PFSK-1 (cell line): Measurements from ENCODE around the gene HOTAIR.

ENCODE experiments used
- FOXP2 ChIP-seq: optimal IDR thresholded peaks from 2 replicates; pipeline ENCODE3; 2011; ENCODE audit warnings: borderline replicate concordance, control low read depth, inconsistent platforms; ENCODE audit not compliant: insufficient read depth; ENCODE audit errors: extremely low read length, extremely low read depth
- POLR2AphosphoS5 ChIP-seq: IDR thresholded peaks from 2 replicates; pipeline ENCODE4 v1.6.1; 2012; ENCODE audit warnings: low read depth, mild to moderate bottlenecking, control low read depth, low read length, moderate library complexity
- REST ChIP-seq, 2 experiments: IDR thresholded peaks; 2 replicates each; pipeline versions ENCODE4 v1.6.1 to v1.8.0; 2011 to 2012; ENCODE audit warnings: low read depth in 2 of 2, low read length in 2 of 2, control low read depth in 1 of 2, inconsistent platforms in 1 of 2, mild to moderate bottlenecking in 1 of 2, moderate library complexity in 1 of 2; ENCODE audit not compliant: insufficient read depth in 1 of 2
- SIN3A ChIP-seq: IDR thresholded peaks from 2 replicates; pipeline ENCODE4 v1.6.1; 2012; ENCODE audit warnings: mild to moderate bottlenecking, low read length, moderate library complexity, borderline replicate concordance; ENCODE audit not compliant: insufficient read depth
- TAF1 ChIP-seq: IDR thresholded peaks from 2 replicates; pipeline ENCODE4 v1.6.1; 2012; ENCODE audit warnings: low read length, control low read depth, borderline replicate concordance; ENCODE audit not compliant: insufficient read depth

HOTAIR gene

GRCh38 chr12:54020591-54021405 is 46.0 kb upstream of the HOTAIR start:
- TF ChIP-seq POLR2AphosphoS5 (no peak), FOXP2 (no peak), REST (IDR thresholded peaks at IDR 0.05; ENCODE audit: insufficient read depth in 1 of 2, low read depth in 2 of 2, low read length in 2 of 2) (no peak), SIN3A (no peak), TAF1 (no peak)

- no peak for TF ChIP-seq SIN3A
- TF ChIP-seq POLR2AphosphoS5: no peak
- no peak for TF ChIP-seq TAF1
- TF ChIP-seq FOXP2: no peak
- TF ChIP-seq REST (IDR thresholded peaks at IDR 0.05; ENCODE audit: insufficient read depth in 1 of 2, low read depth in 2 of 2, low read length in 2 of 2): no peak
Measured at GRCh38 chr12:54019924-54020590, 45.3 kb upstream of the HOTAIR start.

- TF ChIP-seq SIN3A: no peak
- no peak for TF ChIP-seq TAF1
- TF ChIP-seq POLR2AphosphoS5: no peak
- TF ChIP-seq REST (IDR thresholded peaks at IDR 0.05; ENCODE audit: insufficient read depth in 1 of 2, low read depth in 2 of 2, low read length in 2 of 2): no peak
- no peak for TF ChIP-seq FOXP2
Measured at GRCh38 chr12:54019091-54019811, 44.5 kb upstream of the HOTAIR start.

- TF ChIP-seq SIN3A (no peak), TAF1 (no peak), REST (IDR thresholded peaks at IDR 0.05; ENCODE audit: insufficient read depth in 1 of 2, low read depth in 2 of 2, low read length in 2 of 2) (no peak), FOXP2 (no peak), POLR2AphosphoS5 (no peak)
Measured at GRCh38 chr12:54018468-54018984, 43.8 kb upstream of the HOTAIR start.
